Muscle layer of duodenum (tissue), 2 donors: Measurements from ENCODE around the gene PTK7.
"Not testable (repeated sequence)": the region's sequence is repeated elsewhere in the genome, so short reads cannot be mapped to it uniquely, and the experiment has no call there.

ENCODE experiments used
- H3K27ac ChIP-seq: one replicate; pipeline ENCODE4 v1.7.0; 2013; ENCODE audit warnings: mild to moderate bottlenecking, low read length
- H3K27me3 ChIP-seq: one replicate; pipeline ENCODE4 v1.7.0; 2013; ENCODE audit warnings: low read depth, mild to moderate bottlenecking, control low read depth, low read length
- H3K36me3 ChIP-seq, 2 donors: one replicate each; pipeline ENCODE4 v1.7.0; 2013; ENCODE audit warnings: low read length in 2 of 2, control low read depth in 1 of 2, mild to moderate bottlenecking in 1 of 2; ENCODE audit not compliant: insufficient read depth in 2 of 2, control insufficient read depth in 1 of 2
- H3K4me1 ChIP-seq, 2 donors: one replicate each; pipeline ENCODE4 v1.7.0; 2013; ENCODE audit warnings: low read length in 2 of 2, mild to moderate bottlenecking in 2 of 2, control low read depth in 1 of 2, moderate library complexity in 1 of 2; ENCODE audit not compliant: insufficient read depth in 2 of 2, control insufficient read depth in 1 of 2
- H3K4me3 ChIP-seq, 2 donors: one replicate each; pipeline ENCODE4 v1.7.0; 2013; ENCODE audit warnings: low read length in 2 of 2, low read depth in 1 of 2, mild to moderate bottlenecking in 1 of 2
- H3K9me3 ChIP-seq, 2 donors: one replicate each; pipeline ENCODE4 v1.7.0; 2013; ENCODE audit warnings: low read length in 2 of 2, control low read depth in 1 of 2, mild to moderate bottlenecking in 1 of 2; ENCODE audit not compliant: control insufficient read depth in 1 of 2
- donor health status: healthy.

PTK7 gene

DNA sequence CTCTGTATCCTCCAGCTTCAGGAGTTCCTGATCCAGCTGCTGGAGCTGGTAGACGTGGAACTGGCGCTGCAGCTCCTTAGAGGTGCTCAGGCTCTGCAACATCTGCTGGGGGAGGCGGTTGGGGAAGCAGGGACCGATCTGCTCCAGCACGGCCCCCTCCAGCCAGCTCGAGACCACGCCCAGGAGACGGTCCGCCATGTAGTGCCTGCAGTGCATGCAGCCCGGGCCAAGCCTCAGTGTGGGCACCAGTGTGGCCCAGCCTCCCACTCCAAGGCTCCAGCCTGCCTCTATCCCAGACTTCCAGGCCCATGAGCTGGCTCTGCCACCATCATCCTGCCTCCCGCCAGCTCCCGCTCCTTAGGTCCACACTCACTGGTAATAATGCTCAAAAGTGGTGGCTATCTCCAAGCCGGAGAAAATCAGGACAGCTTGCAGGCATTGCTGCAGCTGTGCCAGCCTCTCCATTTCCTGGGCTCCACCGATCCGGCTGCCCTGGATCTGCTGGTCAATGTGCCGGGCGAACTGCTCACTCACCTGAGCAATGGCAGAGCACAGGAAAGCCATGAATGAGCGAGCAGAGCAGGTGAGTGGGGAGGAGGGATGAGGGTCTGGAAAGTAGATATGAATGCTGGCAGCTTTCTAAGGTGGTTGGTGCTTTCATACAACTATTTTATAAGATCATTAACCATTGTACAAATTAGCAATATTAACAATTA is 35.4 kb upstream of the PTK7 start:
- no peaks in the 10 kb centered on the region for H3K27me3 ChIP-seq
- H3K4me1 ChIP-seq: no peaks in the 10 kb centered on the region
- no peak overlapping the region for H3K4me3 ChIP-seq
- no peaks in the 10 kb centered on the region for H3K9me3 ChIP-seq
- H3K36me3 ChIP-seq: peaks cover 31 to 64% of the 10 kb centered on the region in 2 donors
- H3K27ac ChIP-seq: no peak overlapping the region

DNA sequence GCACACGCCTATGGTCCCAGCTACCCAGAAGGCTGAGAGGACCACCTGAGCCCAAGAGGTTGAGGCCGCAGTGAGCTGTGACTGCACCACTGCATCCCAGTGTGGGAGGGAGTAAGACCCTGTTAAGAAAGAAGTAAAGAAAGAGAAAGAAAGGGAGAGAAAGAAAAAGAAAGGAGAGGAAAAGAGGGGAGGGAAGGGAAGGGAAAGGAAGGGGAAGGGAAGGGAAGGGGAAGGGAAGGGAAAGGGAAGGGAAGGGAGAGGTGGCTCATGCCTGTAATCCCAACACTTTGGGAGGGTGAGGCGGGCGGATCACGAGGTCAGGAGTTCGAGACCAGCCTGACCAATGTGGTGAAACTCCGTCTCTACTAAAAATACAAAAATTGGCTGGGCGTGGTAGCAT is 34.6 kb upstream of the PTK7 start:
- H3K4me3 ChIP-seq, H3K9me3 ChIP-seq, H3K27me3 ChIP-seq, H3K27ac ChIP-seq, H3K4me1 ChIP-seq: not testable (repeated sequence)
- H3K36me3 ChIP-seq: peaks cover 39 to 64% of the 10 kb centered on the region in 2 donors

DNA sequence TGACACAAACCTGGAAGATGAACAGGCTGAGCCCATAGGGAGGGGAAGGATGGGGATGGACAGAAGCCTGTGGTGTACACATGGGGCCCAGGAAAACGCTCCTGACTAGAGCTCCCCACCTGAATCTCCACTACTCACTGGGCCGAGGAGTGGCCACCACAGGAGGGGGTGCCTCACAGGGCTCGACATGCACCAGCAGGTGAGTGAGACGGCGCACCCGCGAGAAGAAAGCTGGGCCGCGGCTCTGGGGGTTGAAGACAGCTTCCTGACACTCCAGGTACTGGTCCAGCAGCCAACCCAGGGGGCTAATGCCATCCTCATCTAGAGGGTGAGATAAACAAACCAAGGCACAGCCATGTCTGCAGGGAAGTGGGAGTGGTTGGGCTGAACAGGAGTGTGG is 32.8 kb upstream of the PTK7 start:
- Histone ChIP-seq H3K36me3 (peaks cover 30 to 69% of the 10 kb centered on the region in 2 donors), H3K9me3 (no peaks in the 10 kb centered on the region), H3K27me3 (no peaks in the 10 kb centered on the region), H3K4me1 (no peaks in the 10 kb centered on the region), H3K27ac (no peak overlapping the region), H3K4me3 (no peak overlapping the region)

DNA sequence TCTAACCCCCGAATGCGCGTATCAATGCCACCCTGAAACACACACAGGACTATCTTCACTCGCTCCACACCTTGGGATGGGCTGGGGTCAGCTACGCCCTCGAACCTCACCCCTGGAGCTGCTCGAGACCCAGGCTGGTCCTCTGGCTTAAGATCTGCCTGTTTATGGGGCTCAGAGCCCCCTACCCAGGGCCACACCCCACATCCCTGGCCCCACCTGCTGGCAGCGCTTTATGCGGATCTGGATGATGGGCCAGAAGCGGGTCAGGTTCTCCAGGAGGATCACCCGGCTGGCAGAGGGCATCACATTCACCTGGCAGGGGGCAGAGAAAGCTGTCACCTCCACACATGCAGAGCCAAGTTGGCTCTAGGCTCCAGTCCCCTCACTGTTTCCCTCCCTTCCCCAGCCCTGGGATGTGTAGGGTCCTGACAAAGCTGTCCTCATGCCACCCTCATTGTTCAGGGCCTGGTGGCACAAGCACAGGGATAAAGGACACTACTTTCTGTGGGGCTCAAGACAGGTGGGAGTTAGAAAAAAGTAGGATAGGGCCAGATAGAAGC is 30.7 kb upstream of the PTK7 start:
- Histone ChIP-seq H3K9me3 (no peaks in the 10 kb centered on the region), H3K4me3 (no peak overlapping the region), H3K36me3 (peaks cover 39 to 60% of the 10 kb centered on the region in 2 donors), H3K27ac (no peak overlapping the region), H3K27me3 (no peaks in the 10 kb centered on the region), H3K4me1 (no peaks in the 10 kb centered on the region)

DNA sequence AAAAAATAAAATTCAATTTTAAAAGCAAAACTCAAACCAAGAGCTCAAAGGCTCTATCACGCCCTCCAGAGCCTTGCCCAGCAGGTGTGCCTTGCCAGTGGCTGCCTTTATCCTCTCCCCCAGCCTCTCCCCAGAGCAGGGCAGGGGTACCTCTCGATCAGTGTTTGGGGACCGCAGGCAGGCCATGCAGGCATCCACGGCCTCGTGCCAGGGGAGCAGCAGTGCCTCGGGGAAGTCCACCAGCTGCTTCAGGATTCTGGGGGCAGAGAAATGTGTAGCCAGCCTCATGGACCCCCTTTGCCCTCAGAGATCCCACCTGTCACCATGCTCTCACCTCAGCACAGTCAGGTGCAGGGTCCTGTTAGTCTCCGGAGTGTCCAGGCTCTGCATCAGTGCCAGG is 28.1 kb upstream of the PTK7 start:
- peaks cover 34 to 49% of the 10 kb centered on the region in 2 donors for H3K36me3 ChIP-seq
- H3K27me3 ChIP-seq: no peaks in the 10 kb centered on the region

DNA sequence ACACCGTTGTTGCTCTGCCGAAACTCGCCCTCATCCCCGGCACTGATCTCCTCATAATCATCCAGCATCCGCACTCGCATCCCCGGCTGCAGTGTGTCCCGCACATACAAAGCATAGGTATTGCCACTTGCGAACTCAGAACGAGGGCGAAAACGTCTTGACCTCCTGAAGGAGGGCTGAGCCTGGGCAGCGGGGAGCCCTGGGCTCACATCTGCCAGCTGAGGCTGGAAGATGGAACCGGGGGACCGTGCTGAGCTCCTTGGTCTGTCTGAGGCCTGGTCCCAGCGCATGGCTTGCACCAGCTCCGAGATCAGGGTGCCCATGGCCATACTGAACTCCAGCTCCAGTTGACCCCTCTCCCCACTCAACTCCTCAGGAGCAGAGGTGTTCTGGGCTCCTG is 25.1 kb upstream of the PTK7 start:
- H3K4me3 ChIP-seq: no peak overlapping the region
- H3K36me3 ChIP-seq: peaks cover 33 to 35% of the 10 kb centered on the region in 2 donors
- H3K9me3 ChIP-seq: no peaks in the 10 kb centered on the region
- peaks cover 3 to 14% of the 10 kb centered on the region in 2 donors for H3K4me1 ChIP-seq
- H3K27ac ChIP-seq: no peak overlapping the region
- H3K27me3 ChIP-seq: no peaks in the 10 kb centered on the region

More for the DNA sequence above, 28.1 kb upstream of the PTK7 start:
- Histone ChIP-seq H3K9me3 (no peaks in the 10 kb centered on the region), H3K4me3 (no peak overlapping the region), H3K4me1 (peaks cover 0 to 3% of the 10 kb centered on the region in 2 donors), H3K27ac (no peak overlapping the region)

DNA sequence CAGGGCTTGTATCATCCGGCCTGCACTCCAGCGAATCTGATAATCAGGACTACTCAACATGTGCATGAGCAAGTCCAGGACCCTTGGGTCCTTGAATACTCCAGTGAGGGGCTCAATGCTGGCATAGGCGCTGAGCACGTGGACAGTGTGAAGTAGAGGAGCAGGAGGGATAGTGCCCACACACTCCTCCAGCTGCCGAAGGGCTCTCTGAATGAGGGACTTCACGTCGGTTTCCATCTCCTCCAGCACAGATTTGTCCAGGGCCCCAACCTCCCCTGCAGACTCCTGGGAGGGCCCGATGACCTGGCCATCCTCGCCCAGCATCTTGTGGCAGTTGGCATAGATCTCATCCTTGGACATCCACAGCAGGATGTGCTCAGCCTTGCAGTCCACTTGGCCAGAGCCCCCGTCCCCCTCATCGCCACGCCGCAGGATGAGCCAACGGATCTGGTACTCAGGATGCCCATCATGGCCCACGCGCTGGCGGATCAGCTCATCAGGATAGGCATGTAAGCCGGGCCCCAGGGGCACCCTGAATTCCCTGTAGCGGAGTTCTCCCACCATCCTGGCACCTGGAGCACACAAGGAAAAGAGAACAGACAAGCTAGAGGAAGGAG is 23.8 kb upstream of the PTK7 start:
- H3K27me3 ChIP-seq: no peaks in the 10 kb centered on the region
- no peak overlapping the region for H3K4me3 ChIP-seq
- H3K27ac ChIP-seq: no peak overlapping the region
- peaks cover 3 to 14% of the 10 kb centered on the region in 2 donors for H3K4me1 ChIP-seq
- H3K36me3 ChIP-seq: peaks cover 25 to 29% of the 10 kb centered on the region in 2 donors
- H3K9me3 ChIP-seq: no peaks in the 10 kb centered on the region

DNA sequence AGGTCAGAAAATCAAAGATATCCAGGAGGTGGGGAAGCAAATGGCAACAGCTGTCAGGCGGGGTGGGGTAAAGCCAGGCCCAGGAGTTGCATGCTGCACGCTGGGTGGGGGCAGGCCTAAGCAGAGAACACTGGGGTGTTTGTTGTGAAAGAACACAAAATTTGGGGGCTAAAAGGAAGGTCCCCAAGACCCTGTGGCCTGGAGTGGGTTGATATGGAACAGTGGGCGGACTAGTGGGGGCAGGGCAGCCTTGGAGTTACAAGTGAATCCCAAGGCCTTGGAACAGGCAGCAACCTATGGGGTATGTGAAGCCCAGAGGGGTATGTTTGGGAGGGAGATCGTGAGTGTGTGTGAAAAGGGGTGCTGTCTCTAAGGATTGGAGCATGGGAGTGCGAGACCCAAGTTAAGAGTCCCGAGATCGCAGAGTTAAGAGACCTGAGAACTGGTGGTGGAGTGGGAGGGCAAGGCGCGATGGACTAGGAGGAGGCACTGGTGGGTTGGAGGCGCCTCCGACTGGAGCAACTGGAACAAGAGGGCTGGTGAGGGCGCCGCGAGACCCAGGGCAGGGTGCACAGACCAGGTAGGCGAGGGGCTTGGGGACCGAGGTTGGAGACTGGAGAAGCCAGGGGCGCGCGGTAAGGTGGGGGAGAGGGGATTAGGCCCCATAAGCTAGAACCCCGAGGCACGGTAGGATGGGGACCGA is 23.1 kb upstream of the PTK7 start:
- Histone ChIP-seq H3K36me3 (peaks cover 22 to 25% of the 10 kb centered on the region in 2 donors), H3K27ac (peak overlapping the region; percentile 84), H3K4me1 (peaks cover 3 to 15% of the 10 kb centered on the region in 2 donors), H3K4me3 (peak overlapping the region; percentile 64 to 69), H3K27me3 (no peaks in the 10 kb centered on the region), H3K9me3 (no peaks in the 10 kb centered on the region)

DNA sequence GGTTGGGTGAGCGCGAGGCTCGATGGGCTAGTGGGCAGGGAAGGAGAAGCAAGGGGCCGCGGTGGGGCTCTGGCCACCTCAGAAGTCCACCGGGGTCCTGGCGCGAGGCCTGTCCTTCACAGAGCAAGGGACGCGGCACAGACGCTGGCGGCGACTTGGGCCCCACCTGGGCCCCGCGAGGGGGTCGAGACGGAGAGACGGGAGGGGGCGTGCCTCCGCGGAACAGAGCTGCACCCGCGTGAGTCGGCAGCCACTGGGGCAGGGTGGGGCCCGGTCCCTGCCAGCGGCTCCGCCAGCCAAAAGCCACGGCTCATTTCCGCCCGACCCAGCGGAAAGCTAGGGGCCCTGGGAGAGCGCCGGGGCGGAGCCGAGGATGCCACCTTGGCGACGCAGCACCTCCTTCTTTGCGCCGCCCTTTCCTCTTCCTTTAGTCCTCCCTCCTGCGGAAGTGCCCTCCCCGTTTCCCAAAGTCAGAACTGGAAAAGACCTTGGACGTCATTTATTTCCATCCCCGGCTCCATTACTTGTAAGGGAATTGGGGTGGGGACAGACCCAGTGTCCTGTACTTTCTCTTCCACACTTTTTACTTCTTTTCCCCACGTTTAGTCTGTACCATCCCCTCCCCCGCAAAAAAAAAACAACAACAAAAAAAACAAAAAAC is 22.4 kb upstream of the PTK7 start, which contains the start of gene CUL7:
CUL7 (minus strand) TSS at position 307 of the 661 bp plus-strand sequence. CDS start 1,063 bp downstream, outside the sequence.
- Histone ChIP-seq H3K9me3 (no peaks in the 10 kb centered on the region), H3K27me3 (no peaks in the 10 kb centered on the region), H3K4me1 (peaks cover 7 to 22% of the 10 kb centered on the region in 2 donors), H3K27ac (peak within 1 kb of the TSS; percentile 84), H3K36me3 (peaks cover 19 to 25% of the 10 kb centered on the region in 2 donors), H3K4me3 (peak within 1 kb of the TSS; percentile 64 to 69)

DNA sequence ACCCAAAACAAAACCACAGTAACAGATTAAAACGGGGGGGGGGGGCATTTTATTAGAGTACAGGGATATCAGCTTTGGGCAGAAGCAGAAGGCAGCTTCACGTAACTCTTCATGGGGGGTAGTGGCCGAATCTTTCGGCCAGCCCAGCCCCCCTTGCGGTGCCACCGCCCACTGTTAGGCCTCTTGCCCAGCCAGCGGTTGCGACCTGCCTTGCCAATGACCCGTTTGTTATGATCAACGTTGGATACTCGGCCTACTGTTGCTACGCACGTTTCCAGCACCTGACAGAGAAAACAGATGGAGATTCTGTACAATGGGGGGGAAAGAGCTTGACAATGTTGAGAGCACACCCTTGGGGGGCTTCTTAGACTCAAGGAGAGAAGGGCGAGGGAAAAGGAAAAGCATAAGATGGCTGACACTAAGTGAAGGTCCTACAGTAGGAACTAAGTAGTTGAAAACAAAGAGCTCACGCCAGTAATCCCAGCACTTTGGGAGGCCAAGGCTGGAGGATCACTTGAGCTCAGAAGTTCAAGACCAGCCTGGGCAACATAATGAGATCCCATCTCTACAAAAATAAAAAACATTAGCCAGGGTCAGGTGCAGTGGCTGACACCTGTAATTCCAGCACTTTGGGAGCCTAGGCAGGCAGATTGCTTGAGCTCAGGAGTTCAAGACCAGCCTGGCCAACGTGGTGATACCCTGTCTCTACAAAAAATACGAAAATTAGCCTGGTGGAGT is 21.7 kb upstream of the PTK7 start:
- Histone ChIP-seq H3K36me3 (peaks cover 14 to 21% of the 10 kb centered on the region in 2 donors), H3K27me3 (no peaks in the 10 kb centered on the region), H3K9me3 (no peaks in the 10 kb centered on the region), H3K27ac (peak overlapping the region; percentile 84), H3K4me3 (peak overlapping the region; percentile 64 to 69), H3K4me1 (peaks cover 8 to 25% of the 10 kb centered on the region in 2 donors)
